Measurements from ENCODE around the gene UBXN1. TPM values are rescaled to one million over a fixed set of nuclear protein-coding genes. Genes with fewer than 3 reads are reported as not detected.

Gene UBXN1
- total and polyA plus RNA-seq, 2 donors (not counting 1 experiment from before 2014, with no cell fraction given): 180 to 193 TPM

DNA sequence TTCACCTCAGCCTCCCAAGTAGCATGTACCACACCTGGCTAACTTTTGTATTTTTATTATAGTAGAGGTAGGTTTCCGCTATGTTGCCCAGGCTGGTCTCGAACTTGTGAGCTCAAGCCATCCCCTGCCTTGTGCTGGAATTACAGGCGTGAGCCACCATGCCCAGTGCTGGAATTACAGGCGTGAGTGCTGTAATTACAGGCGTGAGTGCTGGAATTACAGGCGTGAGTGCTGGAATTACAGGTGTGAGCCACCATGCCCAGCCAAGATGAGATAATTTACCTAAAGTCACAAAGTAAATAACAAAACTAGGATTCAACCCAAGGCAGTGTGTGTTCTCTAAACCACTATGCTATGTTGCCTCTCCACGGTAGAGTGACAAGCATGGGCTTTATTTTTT, 3.6 kb upstream of the UBXN1 start:
- ATAC-seq (ENCODE audit: low read depth) (no peak), DNase-seq (no peak)
- Histone ChIP-seq H3K27ac (ENCODE audit: low read length in 2 of 2) (no peak overlapping the region), H3K36me3 (replicated peaks in 1 of 2; ENCODE audit: control extremely low read depth in 1 of 2, control insufficient read depth in 1 of 2, extremely low read depth in 1 of 2, insufficient read depth in 2 of 2, low read length in 1 of 2) (peaks cover 1 to 2% of the 10 kb centered on the region in 2 experiments), H3K4me3 (ENCODE audit: control extremely low read depth in 1 of 5, extremely low read depth in 1 of 5, insufficient read depth in 1 of 5, low read depth in 2 of 5, low read length in 4 of 5) (no peak overlapping the region), H3K4me2 (replicated peaks; ENCODE audit: low read depth, low read length, poor library complexity, severe bottlenecking) (no peak overlapping the region), H2AFZ (ENCODE audit: insufficient read depth, low read depth, low read length, poor library complexity, severe bottlenecking) (no peak overlapping the region), H3K27me3 (replicated peaks in 1 of 4; ENCODE audit: control extremely low read depth in 1 of 4, control insufficient read depth in 3 of 4, insufficient read depth in 4 of 4, low read length in 3 of 4) (peaks cover 0 to 7% (median 3%) of the 10 kb centered on the region in 4 experiments), H3K9me3 (ENCODE audit: control extremely low read depth in 1 of 3, control insufficient read depth in 2 of 3, insufficient read depth in 1 of 3, low read length in 2 of 3) (no peaks in the 10 kb centered on the region), H3K9ac (ENCODE audit: low read length) (no peak overlapping the region), H4K20me1 (ENCODE audit: control insufficient read depth, insufficient read depth, low read length, poor library complexity, severe bottlenecking) (no peaks in the 10 kb centered on the region), H3K79me2 (ENCODE audit: control insufficient read depth, insufficient read depth, low read length) (peaks cover 21% of the 10 kb centered on the region), H3K4me1 (ENCODE audit: control insufficient read depth in 2 of 2, insufficient read depth in 2 of 2, low read length in 2 of 2) (peaks cover 9 to 16% of the 10 kb centered on the region in 2 donors)
- TF ChIP-seq EZH2 (IDR thresholded peaks at IDR 0.05; ENCODE audit: borderline replicate concordance, insufficient read depth, low read depth, low read length, poor library complexity, severe bottlenecking): no peak
- intact Hi-C loops (cut with micrococcal nuclease): no loop called here
- Mint-ChIP-seq H3K4me1 (peaks cover 22% of the 10 kb centered on the region), H3K27me3 (peaks cover 4% of the 10 kb centered on the region), H3K27ac (no peak overlapping the region), H3K4me3 (no peak overlapping the region), H3K9me3 (ENCODE audit: insufficient read depth) (no peaks in the 10 kb centered on the region)
- POLR2A ChIA-PET: no interaction called here
- CTCF ChIA-PET: interaction anchor here (0.6 to 1.5 kb wide), 3 partner anchors 11 to 164 kb away, joined by 3 to 7 read pairs (median 3); no protein-coding TSS in a partner anchor
- 100% methylated on average over 3 of the region's 7 CpGs for WGBS (ENCODE audit: insufficient coverage)

DNA sequence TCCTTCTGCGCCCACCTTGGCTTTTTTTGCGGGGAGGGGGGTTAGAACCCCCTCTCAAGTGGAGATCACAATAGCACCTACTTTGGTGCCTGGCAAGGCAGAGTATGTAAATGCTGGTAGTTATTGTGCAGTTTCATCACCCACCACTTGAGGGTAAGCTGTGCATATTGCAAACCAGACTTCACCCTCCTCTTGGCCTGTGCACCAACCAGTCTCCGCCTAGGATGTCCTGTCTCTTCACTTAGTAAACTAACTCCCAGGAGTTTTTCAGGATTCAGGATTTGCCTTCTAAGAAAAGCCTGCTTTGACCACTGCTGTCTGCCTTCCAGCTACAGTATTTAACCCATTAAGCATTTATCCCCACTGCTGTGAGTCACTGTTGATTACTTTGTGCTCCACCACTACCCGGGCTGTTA, 2.0 kb upstream of the UBXN1 start:
- H3K36me3 ChIP-seq (replicated peaks in 1 of 2; ENCODE audit: control extremely low read depth in 1 of 2, control insufficient read depth in 1 of 2, extremely low read depth in 1 of 2, insufficient read depth in 2 of 2, low read length in 1 of 2): peaks cover 1 to 14% of the 10 kb centered on the region in 2 experiments
- intact Hi-C loops (cut with micrococcal nuclease): no loop called here
- TF ChIP-seq, protein P1, sequence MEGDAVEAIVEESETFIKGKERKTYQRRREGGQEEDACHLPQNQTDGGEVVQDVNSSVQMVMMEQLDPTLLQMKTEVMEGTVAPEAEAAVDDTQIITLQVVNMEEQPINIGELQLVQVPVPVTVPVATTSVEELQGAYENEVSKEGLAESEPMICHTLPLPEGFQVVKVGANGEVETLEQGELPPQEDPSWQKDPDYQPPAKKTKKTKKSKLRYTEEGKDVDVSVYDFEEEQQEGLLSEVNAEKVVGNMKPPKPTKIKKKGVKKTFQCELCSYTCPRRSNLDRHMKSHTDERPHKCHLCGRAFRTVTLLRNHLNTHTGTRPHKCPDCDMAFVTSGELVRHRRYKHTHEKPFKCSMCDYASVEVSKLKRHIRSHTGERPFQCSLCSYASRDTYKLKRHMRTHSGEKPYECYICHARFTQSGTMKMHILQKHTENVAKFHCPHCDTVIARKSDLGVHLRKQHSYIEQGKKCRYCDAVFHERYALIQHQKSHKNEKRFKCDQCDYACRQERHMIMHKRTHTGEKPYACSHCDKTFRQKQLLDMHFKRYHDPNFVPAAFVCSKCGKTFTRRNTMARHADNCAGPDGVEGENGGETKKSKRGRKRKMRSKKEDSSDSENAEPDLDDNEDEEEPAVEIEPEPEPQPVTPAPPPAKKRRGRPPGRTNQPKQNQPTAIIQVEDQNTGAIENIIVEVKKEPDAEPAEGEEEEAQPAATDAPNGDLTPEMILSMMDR (IDR thresholded peaks at IDR 0.05): peak; percentile 37
- no peak for TF ChIP-seq EZH2 (IDR thresholded peaks at IDR 0.05; ENCODE audit: borderline replicate concordance, insufficient read depth, low read depth, low read length, poor library complexity, severe bottlenecking)
- peak; percentile 69 for DNase-seq
- H2AFZ ChIP-seq (ENCODE audit: insufficient read depth, low read depth, low read length, poor library complexity, severe bottlenecking): peak overlapping the region; percentile 67
- ChIA-PET POLR2A (interaction anchor here (0.5 to 3.2 kb wide), 13 partner anchors 9 to 1533 kb away, joined by 3 to 16 read pairs (median 3); partner anchors contain the start of genes C11orf98, CSKMT, UQCC3 and ZBTB3), CTCF (interaction anchor here (0.6 to 3.0 kb wide), 25 partner anchors 9 to 243 kb away, joined by 3 to 32 read pairs (median 5); partner anchors contain the start of genes C11orf98, CSKMT, INTS5 and LBHD1)
- no peak overlapping the region for H3K4me2 ChIP-seq (replicated peaks; ENCODE audit: low read depth, low read length, poor library complexity, severe bottlenecking)
- peaks cover 27% of the 10 kb centered on the region for H3K79me2 ChIP-seq (ENCODE audit: control insufficient read depth, insufficient read depth, low read length)
- WGBS (ENCODE audit: insufficient coverage): 33% methylated on average over 1 of the region's 4 CpGs
- H3K4me3 Mint-ChIP-seq: peak overlapping the region; percentile 62
- H3K4me1 Mint-ChIP-seq: peaks cover 30% of the 10 kb centered on the region
- no peaks in the 10 kb centered on the region for H3K27me3 ChIP-seq (replicated peaks in 1 of 4; ENCODE audit: control extremely low read depth in 1 of 4, control insufficient read depth in 3 of 4, insufficient read depth in 4 of 4, low read length in 3 of 4)
- no peaks in the 10 kb centered on the region for H3K9me3 ChIP-seq (ENCODE audit: control extremely low read depth in 1 of 3, control insufficient read depth in 2 of 3, insufficient read depth in 1 of 3, low read length in 2 of 3)
- ATAC-seq (ENCODE audit: low read depth): peak; percentile 71
- no peak overlapping the region for H3K27ac ChIP-seq (ENCODE audit: low read length in 2 of 2)
- no peaks in the 10 kb centered on the region for H3K9me3 Mint-ChIP-seq (ENCODE audit: insufficient read depth)
- no peaks in the 10 kb centered on the region for H3K27me3 Mint-ChIP-seq
- no peaks in the 10 kb centered on the region for H4K20me1 ChIP-seq (ENCODE audit: control insufficient read depth, insufficient read depth, low read length, poor library complexity, severe bottlenecking)
- H3K4me1 ChIP-seq (ENCODE audit: control insufficient read depth in 2 of 2, insufficient read depth in 2 of 2, low read length in 2 of 2): peaks cover 9 to 20% of the 10 kb centered on the region in 2 donors
- no peak overlapping the region for H3K9ac ChIP-seq (ENCODE audit: low read length)
- H3K4me3 ChIP-seq (ENCODE audit: control extremely low read depth in 1 of 5, extremely low read depth in 1 of 5, insufficient read depth in 1 of 5, low read depth in 2 of 5, low read length in 4 of 5): no peak overlapping the region
- H3K27ac Mint-ChIP-seq: peak overlapping the region; percentile 69

Measured in B cell (primary cell).